PC-3 (cell line): Measurements from ENCODE around the gene CDH4. TPM values are rescaled to one million over a fixed set of nuclear protein-coding genes. Genes with fewer than 3 reads are reported as not detected.

Source experiments
- ATAC-seq: fragments of 200-7000 bp; cut with Tn5 transposase; 2 replicates; pipeline ENCODE4 v1.9.1; 2020; ENCODE audit warnings: mild to moderate bottlenecking, moderate library complexity
- BruUV-seq: library from RNA; stranded (reverse); fragments of 400-500 nt; replicated peaks from 2 replicates; lab custom pipeline; 2021; lab: Mats Ljungman, UMichigan
- CTCF ChIA-PET: fragments of 300-600 bp; sonication (Branson Sonifier 250); formaldehyde crosslinking; loops from one replicate; lab custom pipeline; 2022; ENCODE audit warnings: antibody characterized with exemption; lab: Charles Lee
- POLR2A ChIA-PET: fragments of 300-600 bp; sonication (Branson Sonifier 250); formaldehyde crosslinking; loops from one replicate; lab custom pipeline; 2022; ENCODE audit warnings: antibody characterized with exemption; ENCODE audit not compliant: unreplicated experiment; lab: Charles Lee
- DNase-seq: peaks from one replicate; pipeline ENCODE4 v3.0.0-alpha.2; 2015
- H2AFZ ChIP-seq: fragments of 300-600 bp; sonication (generic); 2 replicates; pipeline ENCODE4 v1.6.0; 2016; ENCODE audit warnings: antibody characterized with exemption, low read length
- H3F3A ChIP-seq: fragments of 300-600 bp; sonication (generic); one replicate; pipeline ENCODE4 v1.6.0; 2017; ENCODE audit warnings: antibody characterized with exemption, low read length, control low read depth, mild to moderate bottlenecking; ENCODE audit not compliant: unreplicated experiment
- H3K27ac ChIP-seq: fragments of 300-600 bp; sonication (generic); 2 replicates; pipeline ENCODE4 v1.5.1; 2016; ENCODE audit warnings: mild to moderate bottlenecking, low read length
- H3K27me3 ChIP-seq: fragments of 300-600 bp; sonication (generic); 2 replicates; pipeline ENCODE4 v1.6.1; 2016; ENCODE audit warnings: low read length, mixed read lengths
- H3K36me3 ChIP-seq: fragments of 300-600 bp; sonication (generic); 2 replicates; pipeline ENCODE4 v1.6.1; 2016; ENCODE audit warnings: low read depth, mixed run types, low read length, mixed read lengths
- H3K4me1 ChIP-seq: fragments of 300-600 bp; sonication (generic); 2 replicates; pipeline ENCODE4 v1.5.1; 2016; ENCODE audit warnings: low read length; ENCODE audit not compliant: insufficient read depth
- H3K4me2 ChIP-seq: fragments of 300-600 bp; sonication (generic); 2 replicates; pipeline ENCODE4 v1.6.0; 2016; ENCODE audit warnings: low read length
- H3K4me3 ChIP-seq: fragments of 300-600 bp; sonication (generic); 2 replicates; pipeline ENCODE4 v1.5.1; 2016; ENCODE audit warnings: mild to moderate bottlenecking, low read length, mixed read lengths
- H3K79me2 ChIP-seq: fragments of 300-600 bp; sonication (generic); 2 replicates; pipeline ENCODE4 v1.6.1; 2017; ENCODE audit warnings: low read length, mixed read lengths
- H3K9ac ChIP-seq: fragments of 300-600 bp; sonication (generic); 2 replicates; pipeline ENCODE4 v1.6.0; 2016; ENCODE audit warnings: mild to moderate bottlenecking, low read length
- H3K9me2 ChIP-seq: fragments of 300-600 bp; sonication (generic); replicated peaks from 2 replicates; pipeline ENCODE4 v1.6.1; 2016; ENCODE audit warnings: mixed run types, low read length, mixed read lengths
- H3K9me3 ChIP-seq: fragments of 300-600 bp; sonication (generic); 2 replicates; pipeline ENCODE4 v1.6.1; 2016; ENCODE audit warnings: low read length, mixed read lengths
- H4K20me1 ChIP-seq: fragments of 300-600 bp; sonication (generic); 2 replicates; pipeline ENCODE4 v1.6.1; 2016; ENCODE audit warnings: low read length, mixed read lengths
- CTCF ChIP-seq: fragments of 300-600 bp; sonication (generic); conservative IDR thresholded peaks from 2 replicates; pipeline ENCODE4 v1.5.1; 2017; ENCODE audit warnings: antibody characterized with exemption, low read depth, mild to moderate bottlenecking, low read length
- EZH2 ChIP-seq: fragments of 300-600 bp; sonication (generic); IDR thresholded peaks from one replicate; pipeline ENCODE4 v1.6.1; 2017; ENCODE audit warnings: antibody characterized with exemption, mild to moderate bottlenecking, low read length; ENCODE audit not compliant: unreplicated experiment
- EZH2phosphoT487 ChIP-seq: fragments of 300-600 bp; sonication (generic); IDR thresholded peaks from 2 replicates; pipeline ENCODE4 v1.6.1; 2018; ENCODE audit warnings: mild to moderate bottlenecking, antibody characterized with exemption, low read length, borderline replicate concordance
- intact Hi-C: fragments of 100-400 bp; cut with micrococcal nuclease; formaldehyde crosslinking; loops from 2 replicates; pipeline ENCODE4 v1.9.0; 2023
- total RNA-seq: library from RNA; depleted of rRNA; stranded (reverse); fragments of >200 nt; gene quantifications from 2 replicates; pipeline ENCODE4 v1.2.3, GENCODE V29; 2014

The CDH4 gene
- total RNA-seq, 1 experiment from 2014 or later, result not detected

GRCh38 chr20:61979090-61979489, 727.0 kb downstream of the CDH4 start:
- Histone ChIP-seq H3K9me2 (no peaks in the 10 kb centered on the region), H3K4me3 (no peak overlapping the region), H3K4me1 (no peaks in the 10 kb centered on the region), H3K27me3 (no peaks in the 10 kb centered on the region), H3F3A (no peaks in the 10 kb centered on the region), H4K20me1 (no peaks in the 10 kb centered on the region), H3K4me2 (no peak overlapping the region), H2AFZ (no peak overlapping the region), H3K9ac (no peak overlapping the region), H3K36me3 (peaks cover 5% of the 10 kb centered on the region; the same call in 1 of the 2 replicates), H3K27ac (no peak overlapping the region), H3K79me2 (no peaks in the 10 kb centered on the region), H3K9me3 (no peaks in the 10 kb centered on the region)
- DNase-seq, result no peak
- ATAC-seq, result no peak
- no TSS peak for BruUV-seq
- TF ChIP-seq CTCF, result no peak
- no peak for TF ChIP-seq EZH2phosphoT487
- TF ChIP-seq EZH2, result no peak
- intact Hi-C loops, result no loop called here
- CTCF ChIA-PET, result no interaction called here
- POLR2A ChIA-PET, result no interaction called here

- H3K4me2 ChIP-seq, result no peak overlapping the region
- intact Hi-C loops, result no loop called here
- no TSS peak for BruUV-seq
- POLR2A ChIA-PET, result no interaction called here
- no peaks in the 10 kb centered on the region for H4K20me1 ChIP-seq
- no peak overlapping the region for H2AFZ ChIP-seq
- H3K4me1 ChIP-seq, result no peaks in the 10 kb centered on the region
- no peaks in the 10 kb centered on the region for H3K9me3 ChIP-seq
- DNase-seq (no peak), ATAC-seq (no peak)
- no peaks in the 10 kb centered on the region for H3K27me3 ChIP-seq
- no peaks in the 10 kb centered on the region for H3K79me2 ChIP-seq
- CTCF ChIA-PET, result no interaction called here
- no peak overlapping the region for H3K4me3 ChIP-seq
- no peak overlapping the region for H3K9ac ChIP-seq
- H3K27ac ChIP-seq, result no peak overlapping the region
- H3F3A ChIP-seq, result no peaks in the 10 kb centered on the region
- H3K36me3 ChIP-seq, result no peaks in the 10 kb centered on the region
- no peak for TF ChIP-seq CTCF
- TF ChIP-seq EZH2, result no peak
- TF ChIP-seq EZH2phosphoT487, result no peak
- H3K9me2 ChIP-seq, result no peaks in the 10 kb centered on the region
Observed at GRCh38 chr20:61979701-61980635, 727.9 kb downstream of the CDH4 start.
